ENCODE measurements around the gene TCFL5. TPM values are rescaled to one million over a fixed set of nuclear protein-coding genes. Genes with fewer than 3 reads are reported as not detected.
A peak's percentile ranks its signal among the peaks of the same experiment; 100 is the strongest.

The TCFL5 gene
- total RNA-seq, 6 donors from 2014 or later, result 2.1 to 9.6 (median 7.1) TPM

DNA sequence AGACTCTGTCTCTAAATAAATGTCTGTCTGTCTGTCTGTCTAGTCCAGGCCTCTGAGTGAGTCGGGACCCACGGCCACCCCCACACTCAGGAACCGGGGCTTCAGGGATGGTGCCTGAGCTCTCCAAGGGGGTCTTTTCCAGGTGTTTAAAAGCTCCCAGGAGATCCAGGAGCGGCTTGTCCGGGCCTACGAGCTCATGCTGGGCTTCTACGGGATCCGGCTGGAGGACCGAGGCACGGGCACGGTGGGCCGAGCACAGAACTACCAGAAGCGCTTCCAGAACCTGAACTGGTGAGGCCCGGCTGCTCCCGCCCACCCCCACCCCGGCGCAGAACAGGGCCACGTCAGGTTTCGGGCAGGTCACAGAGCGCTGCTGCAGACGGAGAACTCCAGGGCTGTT lies 50.3 kb downstream of the TCFL5 start:
- Histone ChIP-seq H3K9me3 (no peaks in the 10 kb centered on the region), H3K4me1 (peaks cover 30 to 49% (median 34%) of the 10 kb centered on the region in 4 donors), H3K4me3 (no peak overlapping the region), H3K36me3 (peaks cover 34 to 73% (median 66%) of the 10 kb centered on the region in 4 donors), H3K27ac (no peak overlapping the region), H3K27me3 (peaks cover 0 to 16% (median 9%) of the 10 kb centered on the region in 4 donors)
- TF ChIP-seq EP300 (IDR thresholded peaks at IDR 0.05), result no peak
- TF ChIP-seq, protein P1, sequence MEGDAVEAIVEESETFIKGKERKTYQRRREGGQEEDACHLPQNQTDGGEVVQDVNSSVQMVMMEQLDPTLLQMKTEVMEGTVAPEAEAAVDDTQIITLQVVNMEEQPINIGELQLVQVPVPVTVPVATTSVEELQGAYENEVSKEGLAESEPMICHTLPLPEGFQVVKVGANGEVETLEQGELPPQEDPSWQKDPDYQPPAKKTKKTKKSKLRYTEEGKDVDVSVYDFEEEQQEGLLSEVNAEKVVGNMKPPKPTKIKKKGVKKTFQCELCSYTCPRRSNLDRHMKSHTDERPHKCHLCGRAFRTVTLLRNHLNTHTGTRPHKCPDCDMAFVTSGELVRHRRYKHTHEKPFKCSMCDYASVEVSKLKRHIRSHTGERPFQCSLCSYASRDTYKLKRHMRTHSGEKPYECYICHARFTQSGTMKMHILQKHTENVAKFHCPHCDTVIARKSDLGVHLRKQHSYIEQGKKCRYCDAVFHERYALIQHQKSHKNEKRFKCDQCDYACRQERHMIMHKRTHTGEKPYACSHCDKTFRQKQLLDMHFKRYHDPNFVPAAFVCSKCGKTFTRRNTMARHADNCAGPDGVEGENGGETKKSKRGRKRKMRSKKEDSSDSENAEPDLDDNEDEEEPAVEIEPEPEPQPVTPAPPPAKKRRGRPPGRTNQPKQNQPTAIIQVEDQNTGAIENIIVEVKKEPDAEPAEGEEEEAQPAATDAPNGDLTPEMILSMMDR (IDR thresholded peaks at IDR 0.05), result no peak
- TF ChIP-seq POLR2AphosphoS5 (IDR thresholded peaks at IDR 0.05), result no peak
- no peak for TF ChIP-seq POLR2A (IDR thresholded peaks at IDR 0.05)
- ATAC-seq (ENCODE audit: low FRiP score in 2 of 2) (no peak), DNase-seq (peak in 1 of 2 donors; percentile 65)
- WGBS, 2 donors, result 90% methylated on average over 19 of the region's 21 CpGs; no CpG with 5 or more reads in 1 of the 2 donors

DNA sequence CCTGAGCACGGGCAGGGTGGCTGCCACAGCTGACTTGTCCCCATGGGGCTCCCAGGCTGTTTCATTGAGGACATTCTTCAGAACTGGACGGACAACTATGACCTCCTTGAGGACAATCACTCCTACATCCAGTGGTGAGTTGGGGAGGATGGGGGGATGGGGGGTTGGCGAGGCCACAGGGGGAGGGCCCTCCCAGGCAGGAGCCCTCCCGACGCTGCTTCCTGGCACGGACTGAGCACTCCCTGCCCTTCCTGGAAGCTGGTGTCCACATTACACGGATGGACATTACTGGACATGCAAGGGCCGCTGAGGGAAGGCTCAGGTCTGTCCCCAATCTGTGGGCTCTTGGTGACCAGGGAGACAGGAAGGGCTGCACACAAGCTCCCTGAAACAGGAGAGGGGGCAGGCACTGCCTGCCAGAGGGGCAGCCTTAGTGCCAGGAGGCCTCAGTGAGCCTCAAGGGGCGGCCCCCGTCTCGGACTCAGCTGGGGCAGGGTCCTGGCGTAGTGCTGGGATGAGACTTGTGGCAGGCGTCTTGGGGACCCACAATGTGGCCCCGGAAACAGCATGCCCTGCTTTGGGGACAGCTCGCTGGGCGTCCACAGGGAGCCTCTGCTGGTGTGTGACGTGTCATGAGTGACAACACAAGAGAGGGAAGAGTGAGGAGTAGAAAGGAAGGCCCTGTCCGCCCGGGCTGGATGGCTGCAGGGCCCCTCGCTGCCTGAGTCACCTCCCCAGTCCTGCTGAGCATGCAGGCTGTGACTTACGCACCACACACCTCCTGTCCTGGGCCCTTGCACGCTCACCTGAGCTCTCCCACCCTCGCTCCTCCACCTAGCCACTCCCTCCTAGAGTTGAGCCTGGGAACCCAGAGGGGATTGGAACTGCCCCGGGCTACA lies 51.8 kb downstream of the TCFL5 start:
- WGBS, 2 donors, result 93 to 97% methylated on average over 12 to 23 of the region's 24 CpGs
- no peak overlapping the region for H3K4me3 ChIP-seq
- peaks cover 34 to 73% (median 66%) of the 10 kb centered on the region in 4 donors for H3K36me3 ChIP-seq
- DNase-seq (peak in 1 of 2 donors; percentile 62), ATAC-seq (ENCODE audit: low FRiP score in 2 of 2) (no peak)
- TF ChIP-seq, protein P1 (IDR thresholded peaks at IDR 0.05), result no peak
- TF ChIP-seq EP300 (IDR thresholded peaks at IDR 0.05) (no peak), POLR2A (IDR thresholded peaks at IDR 0.05) (no peak), POLR2AphosphoS5 (IDR thresholded peaks at IDR 0.05) (no peak)
- H3K4me1 ChIP-seq, result peaks cover 27 to 42% (median 29%) of the 10 kb centered on the region in 4 donors
- H3K27me3 ChIP-seq, result peaks cover 0 to 2% (median under 1%) of the 10 kb centered on the region in 4 donors
- no peak overlapping the region for H3K27ac ChIP-seq
- H3K9me3 ChIP-seq, result no peaks in the 10 kb centered on the region

DNA sequence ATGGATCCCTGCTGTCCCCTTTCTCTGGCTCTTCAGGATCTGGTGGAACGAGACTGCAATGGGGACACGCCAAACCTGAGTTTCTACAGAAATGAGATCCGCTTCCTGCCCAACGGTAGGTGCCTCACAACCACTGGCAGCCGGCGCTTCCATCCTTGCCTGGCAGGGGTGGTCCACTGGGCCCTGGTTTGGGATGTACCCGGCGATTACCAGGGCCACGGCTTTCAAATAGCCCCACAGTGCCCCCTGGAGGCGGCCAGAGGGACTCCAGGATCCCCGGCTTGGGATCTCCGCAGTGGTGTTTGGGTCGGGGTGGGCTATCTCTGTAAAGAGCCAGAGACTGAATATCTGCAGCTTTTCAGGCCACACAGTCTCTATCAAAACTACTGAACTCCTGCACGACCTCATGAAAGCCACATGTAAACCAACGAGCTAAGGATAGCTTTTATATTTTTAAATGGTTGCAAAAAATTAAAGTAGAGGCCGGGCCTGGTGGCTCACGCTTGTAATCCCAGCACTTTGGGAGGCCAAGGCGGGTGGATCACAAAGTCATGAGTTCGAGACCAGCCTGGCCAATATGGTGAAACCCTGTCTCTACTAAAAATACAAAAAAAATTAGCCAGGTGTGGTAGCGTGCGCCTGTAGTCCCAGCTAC lies 53.3 kb downstream of the TCFL5 start:
- Histone ChIP-seq H3K4me3 (no peak overlapping the region), H3K9me3 (no peaks in the 10 kb centered on the region), H3K36me3 (peaks cover 34 to 64% (median 58%) of the 10 kb centered on the region in 4 donors), H3K27me3 (no peaks in the 10 kb centered on the region), H3K27ac (peak overlapping the region in 1 of 4 donors; percentile 27), H3K4me1 (peaks cover 31 to 37% (median 34%) of the 10 kb centered on the region in 4 donors)
- ATAC-seq (ENCODE audit: low FRiP score in 2 of 2) (peak in 1 of 2 donors; percentile 73), DNase-seq (peak; percentile 74 to 86)
- 42 to 52% methylated on average over 15 to 21 of the region's 21 CpGs for WGBS, 2 donors
- no peak for TF ChIP-seq POLR2A (IDR thresholded peaks at IDR 0.05)
- TF ChIP-seq, protein P1 (IDR thresholded peaks at IDR 0.05), result peak; percentile 81 to 99 (median 86)

DNA sequence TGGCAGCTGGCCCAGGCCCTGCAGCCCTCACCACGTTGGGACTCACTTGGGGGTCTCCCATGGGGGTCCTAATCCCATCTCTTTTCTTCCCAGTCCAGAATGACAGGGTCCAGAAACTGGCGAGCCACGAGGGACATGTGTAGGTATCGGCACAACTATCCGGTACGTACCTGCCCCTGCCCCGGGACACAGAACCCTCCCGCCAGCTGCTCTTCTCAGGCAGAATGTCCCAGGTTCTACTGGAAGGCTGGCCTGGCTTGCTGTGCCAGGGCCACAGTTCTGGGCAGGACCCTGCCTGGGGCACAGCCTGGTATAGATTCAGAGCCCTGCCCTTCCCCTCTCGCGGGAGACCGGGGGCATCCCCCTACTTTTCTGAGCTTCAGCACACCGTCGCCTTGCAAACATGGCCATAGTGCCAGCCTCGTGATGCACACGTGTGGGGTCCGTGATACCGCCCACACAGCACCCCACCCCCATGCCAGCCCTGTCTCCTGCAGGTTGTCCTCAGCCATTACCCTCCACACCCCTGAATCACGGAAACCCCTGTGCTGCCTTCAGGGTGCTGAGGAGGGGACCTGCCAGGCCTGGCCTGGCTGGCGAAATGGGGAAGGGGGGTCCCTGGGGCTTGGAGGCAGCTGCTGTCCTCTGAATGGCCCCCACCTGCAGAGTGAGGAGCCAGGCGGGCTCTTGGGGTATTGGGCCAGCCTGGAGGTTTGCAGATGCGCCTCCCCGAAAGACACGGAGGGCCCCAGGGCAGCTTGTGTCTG lies 54.0 kb downstream of the TCFL5 start:
- peak in 1 of 2 donors; percentile 18 for DNase-seq

More for the DNA sequence above, 54.0 kb downstream of the TCFL5 start:
- H3K4me1 ChIP-seq, result peaks cover 31 to 44% (median 34%) of the 10 kb centered on the region in 4 donors
- peaks cover 30 to 60% (median 52%) of the 10 kb centered on the region in 4 donors for H3K36me3 ChIP-seq
- H3K9me3 ChIP-seq, result no peaks in the 10 kb centered on the region
- TF ChIP-seq, protein P1 (IDR thresholded peaks at IDR 0.05), result no peak
- no peak for TF ChIP-seq EP300 (IDR thresholded peaks at IDR 0.05)
- TF ChIP-seq POLR2AphosphoS5 (IDR thresholded peaks at IDR 0.05), result no peak
- TF ChIP-seq POLR2A (IDR thresholded peaks at IDR 0.05), result no peak
- H3K4me3 ChIP-seq, result peak overlapping the region in 1 of 4 donors; percentile 100
- H3K27me3 ChIP-seq, result no peaks in the 10 kb centered on the region
- WGBS, 2 donors, result 85 to 90% methylated on average over 8 to 23 of the region's 23 CpGs
- no peak for ATAC-seq (ENCODE audit: low FRiP score in 2 of 2)
- peak overlapping the region in 2 of 4 donors; percentile 3 to 27 for H3K27ac ChIP-seq
